ENCODE measurements around the gene HLA-A. TPM values are rescaled to one million over a fixed set of nuclear protein-coding genes. Genes with fewer than 3 reads are reported as not detected.

The HLA-A gene
- polyA plus RNA-seq, 1 experiment = 368 TPM

GRCh38 chr6:29946223-29947076 lies 4.1 kb downstream of the HLA-A start:
- H3K27ac ChIP-seq (ENCODE audit: low read depth, low read length) = no peak overlapping the region
- no peak for DNase-seq (ENCODE audit: low read depth, low spot score)
- CTCF ChIA-PET = no interaction called here
- no peaks in the 10 kb centered on the region; the same call in 1 of the 2 replicates for H3K9me3 ChIP-seq (ENCODE audit: control insufficient read depth, insufficient read depth, low read length)
- H3K27me3 ChIP-seq (ENCODE audit: control insufficient read depth, insufficient read depth, low read length) = no peaks in the 10 kb centered on the region
- POLR2A ChIA-PET = interaction anchor here (0.8 kb wide), 1 partner anchor 293 kb away, joined by 3 read pairs; no protein-coding TSS in a partner anchor
- TF ChIP-seq CTCF (IDR thresholded peaks at IDR 0.05; ENCODE audit: low read depth, low read length) = no peak
- H3K4me3 ChIP-seq (ENCODE audit: low read depth, low read length) = no peak overlapping the region

DNA sequence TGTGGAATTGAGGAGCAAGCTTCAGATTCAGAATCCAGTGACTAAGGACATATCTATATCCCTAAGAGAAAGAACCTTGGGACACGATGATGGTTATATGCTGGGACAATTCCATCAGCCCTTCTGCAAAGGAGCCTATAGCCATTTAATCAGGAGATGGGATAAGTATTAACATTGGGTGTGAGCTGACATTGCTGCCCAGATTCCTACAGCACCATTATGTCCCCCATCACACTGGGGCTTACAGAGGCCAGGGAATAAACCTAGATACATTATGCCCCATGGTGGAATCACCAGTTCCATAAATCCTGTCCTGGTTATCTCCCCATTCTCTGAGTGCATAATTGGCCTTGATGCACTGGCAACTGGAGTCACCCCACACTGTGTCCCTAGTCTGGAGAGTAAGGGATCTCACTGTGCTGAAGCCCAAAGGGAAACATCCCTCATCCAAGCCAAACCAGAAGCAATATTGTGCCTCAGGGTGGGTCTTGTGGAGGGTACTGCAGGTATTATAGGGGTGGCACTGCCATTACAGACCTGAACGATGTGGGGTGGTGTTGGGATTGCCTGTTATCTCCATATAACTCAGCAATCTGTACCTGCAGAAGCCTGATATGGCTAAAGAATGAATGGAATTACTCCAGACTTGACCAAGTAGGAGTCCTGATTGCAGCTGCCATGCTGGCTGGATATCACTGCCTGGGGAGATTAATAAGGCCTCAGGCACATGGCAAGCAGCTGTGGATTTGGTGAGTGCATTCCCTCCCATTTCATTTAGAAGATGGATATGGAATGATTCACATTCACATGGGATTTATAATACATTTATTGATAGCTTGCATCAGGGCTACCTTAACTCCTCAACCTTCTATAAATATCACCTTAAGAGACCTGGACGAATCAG lies 5.0 kb downstream of the HLA-A start:
- Histone ChIP-seq H3K27me3 (ENCODE audit: control insufficient read depth, insufficient read depth, low read length) (no peaks in the 10 kb centered on the region), H3K4me3 (ENCODE audit: low read depth, low read length) (no peak overlapping the region), H3K27ac (ENCODE audit: low read depth, low read length) (no peak overlapping the region), H3K9me3 (ENCODE audit: control insufficient read depth, insufficient read depth, low read length) (no peaks in the 10 kb centered on the region; the same call in 1 of the 2 replicates)
- no peak for TF ChIP-seq CTCF (IDR thresholded peaks at IDR 0.05; ENCODE audit: low read depth, low read length)
- POLR2A ChIA-PET = no interaction called here
- CTCF ChIA-PET = no interaction called here
- no peak for DNase-seq (ENCODE audit: low read depth, low spot score)

GRCh38 chr6:29948277-29948676 lies 5.9 kb downstream of the HLA-A start:
- TF ChIP-seq CTCF (IDR thresholded peaks at IDR 0.05; ENCODE audit: low read depth, low read length) = no peak
- no peaks in the 10 kb centered on the region; the same call in 1 of the 2 replicates for H3K9me3 ChIP-seq (ENCODE audit: control insufficient read depth, insufficient read depth, low read length)
- no peaks in the 10 kb centered on the region for H3K27me3 ChIP-seq (ENCODE audit: control insufficient read depth, insufficient read depth, low read length)
- ChIA-PET CTCF (no interaction called here), POLR2A (no interaction called here)
- no peak for DNase-seq (ENCODE audit: low read depth, low spot score)
- H3K27ac ChIP-seq (ENCODE audit: low read depth, low read length) = no peak overlapping the region
- H3K4me3 ChIP-seq (ENCODE audit: low read depth, low read length) = no peak overlapping the region

- TF ChIP-seq CTCF (IDR thresholded peaks at IDR 0.05; ENCODE audit: low read depth, low read length) = no peak
- CTCF ChIA-PET = no interaction called here
- POLR2A ChIA-PET = no interaction called here
- Histone ChIP-seq H3K9me3 (ENCODE audit: control insufficient read depth, insufficient read depth, low read length) (no peaks in the 10 kb centered on the region), H3K27ac (ENCODE audit: low read depth, low read length) (no peak overlapping the region), H3K27me3 (ENCODE audit: control insufficient read depth, insufficient read depth, low read length) (no peaks in the 10 kb centered on the region), H3K4me3 (ENCODE audit: low read depth, low read length) (no peak overlapping the region)
- DNase-seq (ENCODE audit: low read depth, low spot score) = no peak
Measured at GRCh38 chr6:29949934-29950333, 7.6 kb downstream of the HLA-A start.

DNA sequence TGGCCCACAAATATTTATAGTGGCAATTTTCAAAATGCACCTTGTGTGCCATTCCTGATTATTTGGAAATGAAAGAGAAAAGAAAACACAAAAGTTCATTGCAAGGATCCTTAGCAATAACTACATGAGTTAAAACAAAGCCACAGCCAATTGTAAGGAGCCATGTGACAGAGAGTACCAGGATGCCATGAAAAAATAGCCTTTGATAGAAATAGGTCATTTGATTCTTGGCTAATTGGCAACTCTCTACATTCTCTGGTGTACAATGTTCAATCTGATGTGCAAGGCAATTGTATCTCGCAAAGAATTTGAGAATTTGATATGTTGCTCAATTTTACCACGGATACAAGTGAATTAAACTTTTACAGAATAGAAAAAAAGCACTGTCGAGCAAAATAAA lies 9.6 kb downstream of the HLA-A start:
- peaks cover 4% of the 10 kb centered on the region; the same call in 1 of the 2 replicates for H3K9me3 ChIP-seq (ENCODE audit: control insufficient read depth, insufficient read depth, low read length)
- TF ChIP-seq CTCF (IDR thresholded peaks at IDR 0.05; ENCODE audit: low read depth, low read length) = no peak
- H3K27ac ChIP-seq (ENCODE audit: low read depth, low read length) = no peak overlapping the region
- DNase-seq (ENCODE audit: low read depth, low spot score) = no peak
- POLR2A ChIA-PET = no interaction called here
- H3K27me3 ChIP-seq (ENCODE audit: control insufficient read depth, insufficient read depth, low read length) = no peaks in the 10 kb centered on the region
- no peak overlapping the region for H3K4me3 ChIP-seq (ENCODE audit: low read depth, low read length)
- CTCF ChIA-PET = no interaction called here
